Left ventricle myocardium inferior (tissue), 1 donor: Measurements from ENCODE around the gene PGAM1. TPM values are rescaled to one million over a fixed set of nuclear protein-coding genes. Genes with fewer than 3 reads are reported as not detected.

Experiments used
- DNase-seq: peaks from one replicate; pipeline ENCODE4 v3.0.0-alpha.2; 2020
- H3K27ac ChIP-seq: fragments of 200-600 bp; replicated peaks from 2 replicates; pipeline ENCODE4 v1.8.0; 2021
- H3K27me3 ChIP-seq: fragments of 200-600 bp; 2 replicates; pipeline ENCODE4 v1.8.0; 2021; ENCODE audit warnings: low read depth
- H3K36me3 ChIP-seq: fragments of 200-600 bp; 2 replicates; pipeline ENCODE4 v1.8.0; 2021
- H3K4me1 ChIP-seq: fragments of 200-600 bp; 2 replicates; pipeline ENCODE4 v1.8.0; 2021
- H3K4me3 ChIP-seq: fragments of 200-600 bp; 2 replicates; pipeline ENCODE4 v1.8.0; 2021; ENCODE audit warnings: mild to moderate bottlenecking, moderate library complexity
- H3K9me3 ChIP-seq: fragments of 200-600 bp; replicated peaks from 2 replicates; pipeline ENCODE4 v1.8.0; 2021
- intact Hi-C: fragments of 100-400 bp; cut with micrococcal nuclease; formaldehyde crosslinking; loops from one replicate; pipeline ENCODE4 v1.11.0; 2022
- total RNA-seq: library from RNA; stranded (reverse); fragmentation: NEBNext Ultra II Directional; extraction: Animal tissue kit (Norgen Biotek cat#: 25700); gene quantifications from one replicate; pipeline ENCODE4 v1.2.1, GENCODE V29; 2021
- TF ChIP-seq, protein P1 (sequence below): fragments of 200-600 bp; IDR thresholded peaks from 2 replicates; pipeline ENCODE4 v1.8.0; 2021; ENCODE audit warnings: antibody characterized with exemption, mild to moderate bottlenecking, borderline replicate concordance
- donor health status: DM: no; HTN: yes; CAD: no; lungs with severe emphysema.

Gene PGAM1
- total RNA-seq, 1 donor from 2014 or later: 233 TPM

DNA sequence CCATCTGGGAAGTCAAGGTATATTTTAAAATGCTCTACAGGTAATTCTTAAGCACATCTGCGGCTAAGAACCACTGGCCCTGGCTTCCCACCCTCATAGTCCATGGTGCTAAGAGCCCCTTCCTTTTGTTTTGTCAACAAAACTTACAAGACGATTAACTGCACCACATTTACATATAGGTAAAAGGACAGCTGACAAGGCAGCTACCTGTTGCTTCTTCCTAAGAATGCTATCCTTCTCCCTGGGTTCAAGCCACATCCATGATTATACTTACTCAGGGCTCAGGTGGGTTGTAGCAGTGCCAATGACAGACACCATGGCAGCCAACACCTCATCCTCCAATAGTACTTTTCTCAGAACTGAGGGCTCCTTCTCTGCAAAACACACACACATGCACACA, 36.3 kb downstream of the PGAM1 start:
- no peak for DNase-seq
- TF ChIP-seq, protein P1, sequence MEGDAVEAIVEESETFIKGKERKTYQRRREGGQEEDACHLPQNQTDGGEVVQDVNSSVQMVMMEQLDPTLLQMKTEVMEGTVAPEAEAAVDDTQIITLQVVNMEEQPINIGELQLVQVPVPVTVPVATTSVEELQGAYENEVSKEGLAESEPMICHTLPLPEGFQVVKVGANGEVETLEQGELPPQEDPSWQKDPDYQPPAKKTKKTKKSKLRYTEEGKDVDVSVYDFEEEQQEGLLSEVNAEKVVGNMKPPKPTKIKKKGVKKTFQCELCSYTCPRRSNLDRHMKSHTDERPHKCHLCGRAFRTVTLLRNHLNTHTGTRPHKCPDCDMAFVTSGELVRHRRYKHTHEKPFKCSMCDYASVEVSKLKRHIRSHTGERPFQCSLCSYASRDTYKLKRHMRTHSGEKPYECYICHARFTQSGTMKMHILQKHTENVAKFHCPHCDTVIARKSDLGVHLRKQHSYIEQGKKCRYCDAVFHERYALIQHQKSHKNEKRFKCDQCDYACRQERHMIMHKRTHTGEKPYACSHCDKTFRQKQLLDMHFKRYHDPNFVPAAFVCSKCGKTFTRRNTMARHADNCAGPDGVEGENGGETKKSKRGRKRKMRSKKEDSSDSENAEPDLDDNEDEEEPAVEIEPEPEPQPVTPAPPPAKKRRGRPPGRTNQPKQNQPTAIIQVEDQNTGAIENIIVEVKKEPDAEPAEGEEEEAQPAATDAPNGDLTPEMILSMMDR: no peak
- H3K9me3 ChIP-seq: no peaks in the 10 kb centered on the region
- H3K4me3 ChIP-seq: no peak overlapping the region
- peaks cover 94% of the 10 kb centered on the region for H3K36me3 ChIP-seq
- H3K27me3 ChIP-seq: no peaks in the 10 kb centered on the region
- peak overlapping the region; percentile 27 for H3K27ac ChIP-seq
- intact Hi-C loops: no loop called here
- peaks cover 25% of the 10 kb centered on the region for H3K4me1 ChIP-seq

DNA sequence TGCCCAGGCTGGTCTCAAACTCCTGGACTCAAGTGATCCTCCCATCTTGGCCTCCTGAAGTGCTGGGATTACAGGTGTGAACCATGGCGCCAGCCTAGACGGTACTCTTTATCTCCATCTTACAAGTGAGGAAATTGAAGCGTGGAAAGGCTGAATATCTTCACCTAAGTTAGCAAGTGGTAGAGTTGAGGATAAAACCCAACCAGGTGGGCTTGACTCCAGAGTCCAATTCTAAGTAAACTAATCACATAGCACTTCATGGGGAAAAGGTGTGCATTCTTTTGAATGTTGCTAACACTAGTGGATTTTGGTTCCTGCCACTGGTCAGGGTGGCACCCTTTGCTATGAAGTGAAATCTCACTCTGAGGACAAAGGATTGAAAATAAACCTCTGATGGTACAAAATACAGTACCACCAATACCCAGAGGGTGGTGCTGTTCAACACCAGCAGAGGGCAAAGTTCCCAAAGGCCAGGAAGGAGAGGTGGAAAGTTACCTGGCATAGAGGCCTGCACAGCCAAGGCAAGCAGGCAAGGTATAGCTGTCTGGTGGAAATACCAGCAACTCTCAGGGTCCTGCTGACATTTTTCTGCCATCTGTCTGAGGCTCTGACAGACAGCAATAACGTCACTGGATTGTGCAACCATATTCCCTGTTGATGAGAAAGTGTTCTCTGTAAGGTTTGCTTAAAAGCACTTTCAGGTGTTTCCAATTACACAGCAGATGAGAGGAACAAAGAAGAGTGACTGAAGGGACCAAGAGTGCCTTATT, 37.6 kb downstream of the PGAM1 start:
- no peak for DNase-seq

DNA sequence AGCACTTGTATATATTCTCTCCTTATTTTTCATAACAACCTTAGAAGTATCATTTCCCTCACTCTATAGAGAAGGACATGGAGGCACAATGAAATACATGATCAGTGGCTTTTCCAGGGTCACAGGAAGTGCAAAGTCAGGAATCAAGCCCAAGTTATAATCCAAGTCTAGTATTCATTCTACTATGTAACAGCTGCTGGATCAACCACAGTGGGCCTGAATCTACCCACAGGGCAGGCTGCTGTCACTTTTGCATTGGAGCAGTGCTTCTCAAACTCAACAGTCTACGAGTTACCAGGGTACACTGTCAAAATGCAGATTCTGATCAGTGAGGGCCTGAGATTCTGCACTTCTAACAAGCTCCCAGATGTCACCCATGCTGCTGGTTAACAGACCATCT, 38.2 kb downstream of the PGAM1 start:
- H3K4me1 ChIP-seq: peaks cover 30% of the 10 kb centered on the region
- DNase-seq: no peak
- peaks cover 94% of the 10 kb centered on the region for H3K36me3 ChIP-seq
- no peaks in the 10 kb centered on the region for H3K27me3 ChIP-seq
- H3K9me3 ChIP-seq: no peaks in the 10 kb centered on the region
- no peak overlapping the region for H3K4me3 ChIP-seq
- H3K27ac ChIP-seq: peak overlapping the region; percentile 34
- intact Hi-C loops: no loop called here
- TF ChIP-seq, protein P1: no peak

More for the DNA sequence above, 37.6 kb downstream of the PGAM1 start:
- Histone ChIP-seq H3K4me1 (peaks cover 25% of the 10 kb centered on the region), H3K9me3 (no peaks in the 10 kb centered on the region), H3K4me3 (no peak overlapping the region), H3K36me3 (peaks cover 94% of the 10 kb centered on the region), H3K27ac (peak overlapping the region; percentile 34), H3K27me3 (no peaks in the 10 kb centered on the region)
- TF ChIP-seq, protein P1: peak; percentile 88
- intact Hi-C loops: no loop called here

DNA sequence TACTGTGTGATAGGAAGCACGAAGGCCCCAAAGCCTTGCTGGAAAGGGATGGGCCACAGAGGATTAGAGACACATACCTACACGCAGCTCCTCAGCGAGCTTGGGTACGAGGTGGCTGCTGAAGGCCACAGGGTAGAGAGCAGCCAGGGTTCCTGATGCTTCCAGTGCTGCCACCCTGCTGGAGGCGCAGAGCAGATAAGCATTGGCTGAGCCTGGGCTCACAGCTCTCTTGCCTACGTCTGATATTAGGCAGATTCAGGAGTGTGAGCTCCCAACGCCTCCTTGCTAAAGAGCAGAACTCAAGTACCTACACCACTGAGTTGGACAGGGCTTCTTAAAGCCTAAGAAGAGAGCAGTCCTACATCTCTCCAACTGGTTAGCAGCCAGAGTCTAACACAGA, 40.0 kb downstream of the PGAM1 start:
- no peaks in the 10 kb centered on the region for H3K27me3 ChIP-seq
- no peaks in the 10 kb centered on the region for H3K9me3 ChIP-seq
- peak overlapping the region; percentile 27 for H3K27ac ChIP-seq
- no peak for DNase-seq
- no peak overlapping the region for H3K4me3 ChIP-seq
- TF ChIP-seq, protein P1: no peak
- intact Hi-C loops: loop anchor here (5.0 kb wide), 1 partner anchor 86 kb away; no protein-coding TSS in a partner anchor
- peaks cover 38% of the 10 kb centered on the region for H3K4me1 ChIP-seq
- peaks cover 94% of the 10 kb centered on the region for H3K36me3 ChIP-seq

DNA sequence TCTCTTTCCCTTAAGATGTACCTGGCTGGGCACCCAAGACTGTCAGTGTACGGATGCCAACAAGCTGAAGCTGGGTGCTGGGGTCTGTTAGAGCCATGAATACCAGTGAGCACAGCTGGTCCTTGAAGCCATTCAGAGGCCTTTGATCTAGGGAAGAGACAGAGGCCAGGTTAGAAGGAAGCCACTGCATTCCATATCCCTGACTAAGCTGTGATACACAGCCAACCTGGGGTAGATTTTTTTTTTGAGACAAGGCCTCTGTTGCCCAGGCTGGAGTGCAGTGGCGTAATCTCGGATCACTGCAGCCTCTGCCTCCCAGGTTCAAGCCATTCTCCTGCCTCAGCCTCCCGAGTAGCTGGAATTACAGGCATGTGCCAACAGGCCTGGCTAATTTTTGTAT, 40.8 kb downstream of the PGAM1 start:
- no peak for DNase-seq
- no peaks in the 10 kb centered on the region for H3K27me3 ChIP-seq
- H3K27ac ChIP-seq: peak overlapping the region; percentile 27
- peaks cover 93% of the 10 kb centered on the region for H3K36me3 ChIP-seq
- H3K4me1 ChIP-seq: peaks cover 38% of the 10 kb centered on the region
- intact Hi-C loops: loop anchor here (5.0 kb wide), 1 partner anchor 86 kb away; no protein-coding TSS in a partner anchor
- TF ChIP-seq, protein P1: no peak
- no peak overlapping the region for H3K4me3 ChIP-seq
- no peaks in the 10 kb centered on the region for H3K9me3 ChIP-seq
